Glomerular visceral epithelial cell (primary cell): ENCODE data around the gene PDX1.

Experiments used
- DNase-seq: peaks from one replicate; pipeline ENCODE4 v3.0.0-alpha.2; 2016; ENCODE audit errors: extremely low spot score

PDX1 gene

GRCh38 chr13:27919934-27920676 is at the start of gene PDX1:
Gene PDX1 (plus strand): TSS chr13:27920000. CDS start chr13:27920139, 139 bp downstream.
- DNase-seq = no peak

- no peak for DNase-seq
Measured at GRCh38 chr13:27878274-27878673, 41.5 kb upstream of the PDX1 start.

- no peak for DNase-seq
Measured at GRCh38 chr13:27889471-27889870, 30.3 kb upstream of the PDX1 start.

- no peak for DNase-seq
Measured at GRCh38 chr13:27896726-27897125, 23.1 kb upstream of the PDX1 start.

GRCh38 chr13:27904719-27905118 is 15.1 kb upstream of the PDX1 start:
- DNase-seq = no peak

GRCh38 chr13:27905650-27906049 is 14.2 kb upstream of the PDX1 start:
- DNase-seq = no peak

GRCh38 chr13:27907121-27907787 is 12.5 kb upstream of the PDX1 start:
- DNase-seq = no peak

- DNase-seq = no peak
Measured at GRCh38 chr13:27909378-27909777, 10.4 kb upstream of the PDX1 start.

GRCh38 chr13:27911521-27911920 is 8.3 kb upstream of the PDX1 start:
- DNase-seq = no peak

GRCh38 chr13:27913160-27913559 is 6.6 kb upstream of the PDX1 start:
- DNase-seq = no peak

GRCh38 chr13:27915301-27916207 is 4.2 kb upstream of the PDX1 start:
- no peak for DNase-seq

GRCh38 chr13:27917121-27917947 is 2.5 kb upstream of the PDX1 start:
- no peak for DNase-seq

GRCh38 chr13:27918041-27918917 is 1.5 kb upstream of the PDX1 start:
- no peak for DNase-seq

GRCh38 chr13:27918918-27919658 is 712 bp upstream of the PDX1 start:
- no peak for DNase-seq

- DNase-seq = no peak
Measured at GRCh38 chr13:27919659-27919933, 204 bp upstream of the PDX1 start.

GRCh38 chr13:27920677-27921420 is 1.0 kb downstream of the PDX1 start:
- no peak for DNase-seq

GRCh38 chr13:27921421-27921960 is 1.7 kb downstream of the PDX1 start:
- no peak for DNase-seq

GRCh38 chr13:27921961-27922882 is 2.4 kb downstream of the PDX1 start:
- no peak for DNase-seq
